ENCODE data around the gene VPS29.
"Not testable (repeated sequence)": the region's sequence is repeated elsewhere in the genome, so short reads cannot be mapped to it uniquely, and the experiment has no call there.

VPS29 gene

DNA sequence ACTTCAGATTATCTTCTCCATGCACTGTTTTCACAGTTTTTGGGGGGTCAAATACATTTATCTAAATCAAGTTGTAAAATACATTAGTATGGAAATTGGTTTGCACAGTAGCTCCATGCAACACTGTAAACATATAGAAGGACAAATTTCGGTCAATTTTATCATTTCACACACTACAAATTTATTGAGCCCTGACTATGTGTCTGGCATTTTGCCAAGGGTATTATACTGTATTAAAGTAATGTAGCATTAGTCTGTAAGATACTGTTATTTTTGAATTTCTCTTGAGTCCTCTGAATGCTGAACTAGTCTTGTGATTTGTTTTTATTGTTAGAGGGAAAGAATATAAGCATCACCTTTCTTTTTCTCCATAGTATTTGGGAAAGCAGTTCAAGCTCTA, 1.5 kb upstream of the VPS29 start:
- peak overlapping the region; percentile 71 for H3K27ac Mint-ChIP-seq
- no peak for DNase-seq (ENCODE audit: low spot score)
- H3K9me3 Mint-ChIP-seq: peaks cover 7% of the 10 kb centered on the region
- H3K27me3 Mint-ChIP-seq (ENCODE audit: low read depth): peaks cover 4% of the 10 kb centered on the region
- peaks cover 23% of the 10 kb centered on the region for H3K4me1 Mint-ChIP-seq (ENCODE audit: low read depth)
- peaks cover 27% of the 10 kb centered on the region for H3K36me3 Mint-ChIP-seq (ENCODE audit: low read depth)
- no peak overlapping the region for H3K4me3 Mint-ChIP-seq

GRCh38 chr12:110501399-110501751, 536 bp downstream of the VPS29 start:
- Mint-ChIP-seq H3K27ac (peak overlapping the region; percentile 98), H3K4me3 (peak overlapping the region; percentile 97), H3K4me1 (ENCODE audit: low read depth) (peaks cover 27% of the 10 kb centered on the region), H3K27me3 (ENCODE audit: low read depth) (peaks cover 4% of the 10 kb centered on the region), H3K9me3 (peaks cover 7% of the 10 kb centered on the region), H3K36me3 (ENCODE audit: low read depth) (peaks cover 35% of the 10 kb centered on the region)
- no peak for DNase-seq (ENCODE audit: low spot score)

DNA sequence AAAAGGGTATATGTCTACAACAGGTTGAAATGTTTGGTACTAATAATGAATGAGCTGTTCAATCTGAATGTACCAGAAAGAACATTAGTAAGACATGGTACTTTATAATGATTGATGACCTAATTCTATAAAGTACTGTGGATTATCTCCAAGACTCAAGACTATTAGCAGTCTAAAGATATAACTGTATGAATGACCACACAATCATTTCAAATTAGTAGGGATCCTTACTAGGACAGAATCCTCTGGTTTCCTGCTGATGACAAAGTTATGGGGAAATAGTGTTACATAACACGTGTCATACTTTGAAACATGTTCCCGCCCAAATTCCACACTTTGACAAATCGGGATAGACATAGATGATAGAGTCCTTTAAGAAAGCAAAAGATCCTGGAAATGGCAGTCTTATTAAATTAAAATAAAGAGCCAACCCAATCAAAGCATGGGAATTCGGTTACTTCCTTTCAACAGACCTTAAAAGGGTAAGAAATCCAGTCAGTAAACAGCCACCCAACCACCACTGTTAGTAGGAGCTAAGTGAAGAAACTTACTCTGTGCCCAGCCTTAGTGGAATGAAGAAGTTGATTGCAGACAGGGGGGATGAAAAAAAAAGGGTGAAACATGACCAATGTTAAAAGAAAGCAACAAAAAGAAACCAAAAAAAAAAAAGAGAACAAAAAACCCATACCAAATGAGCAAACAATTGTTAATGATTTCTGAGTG, 2.8 kb downstream of the VPS29 start:
- Mint-ChIP-seq H3K9me3 (peaks cover 7% of the 10 kb centered on the region), H3K4me1 (ENCODE audit: low read depth) (peaks cover 31% of the 10 kb centered on the region), H3K27me3 (ENCODE audit: low read depth) (peaks cover 4% of the 10 kb centered on the region), H3K27ac (peak overlapping the region; percentile 65), H3K36me3 (ENCODE audit: low read depth) (peaks cover 47% of the 10 kb centered on the region), H3K4me3 (peak overlapping the region; percentile 66)
- DNase-seq (ENCODE audit: low spot score): no peak

DNA sequence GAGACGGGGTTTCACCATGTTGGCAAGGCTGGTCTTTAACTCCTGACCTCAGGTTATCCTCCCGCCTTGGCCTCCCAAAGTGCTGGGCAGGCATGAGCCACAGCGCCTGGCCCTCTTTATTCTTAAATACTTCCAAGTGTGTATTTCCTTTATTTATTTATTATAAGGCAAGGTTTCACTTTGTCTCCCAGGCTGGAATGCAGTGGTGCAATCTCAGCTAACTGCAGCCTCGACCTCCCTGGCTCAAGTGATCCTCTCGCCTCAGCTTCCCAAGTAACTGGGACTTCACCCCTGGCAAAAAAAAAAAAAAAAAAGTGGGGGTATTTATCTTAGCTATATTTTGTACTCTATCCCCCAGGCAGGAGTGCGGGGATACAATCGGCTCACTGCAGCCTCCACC, 26.5 kb downstream of the VPS29 start:
- H3K27me3 Mint-ChIP-seq (ENCODE audit: low read depth): no peaks in the 10 kb centered on the region

GRCh38 chr12:110468214-110469048, 33.5 kb downstream of the VPS29 start, which contains the start of the genes FAM216A and GPN3:
TSS of gene FAM216A (plus strand) at chr12:110468845. CDS start at chr12:110468876, 31 bp downstream.
TSS of gene GPN3 (minus strand) at chr12:110468257. CDS start at chr12:110468203, 54 bp downstream.
- DNase-seq (ENCODE audit: low spot score): peak; percentile 97
- peak within 1 kb of the TSS; percentile 97 for H3K27ac Mint-ChIP-seq

More for the DNA sequence above, 26.5 kb downstream of the VPS29 start:
- Mint-ChIP-seq H3K36me3 (ENCODE audit: low read depth) (peaks cover 18% of the 10 kb centered on the region), H3K9me3 (no peaks in the 10 kb centered on the region), H3K4me1 (ENCODE audit: low read depth) (peaks cover 8% of the 10 kb centered on the region), H3K27ac (no peak overlapping the region), H3K4me3 (no peak overlapping the region)
- no peak for DNase-seq (ENCODE audit: low spot score)

GRCh38 chr12:110467847-110468213, 34.1 kb downstream of the VPS29 start:
- Mint-ChIP-seq H3K27ac (peak overlapping the region; percentile 97), H3K9me3 (no peaks in the 10 kb centered on the region), H3K27me3 (ENCODE audit: low read depth) (no peaks in the 10 kb centered on the region), H3K4me1 (ENCODE audit: low read depth) (peaks cover 22% of the 10 kb centered on the region), H3K4me3 (peak overlapping the region; percentile 99), H3K36me3 (ENCODE audit: low read depth) (peaks cover 22% of the 10 kb centered on the region)
- no peak for DNase-seq (ENCODE audit: low spot score)

More at GRCh38 chr12:110468214-110469048, 33.5 kb downstream of the VPS29 start, which contains the start of the genes FAM216A and GPN3:
- no peaks in the 10 kb centered on the region for H3K9me3 Mint-ChIP-seq
- H3K4me3 Mint-ChIP-seq: peak within 1 kb of the TSS; percentile 99
- H3K36me3 Mint-ChIP-seq (ENCODE audit: low read depth): peaks cover 23% of the 10 kb centered on the region
- peaks cover 23% of the 10 kb centered on the region for H3K4me1 Mint-ChIP-seq (ENCODE audit: low read depth)
- no peaks in the 10 kb centered on the region for H3K27me3 Mint-ChIP-seq (ENCODE audit: low read depth)

DNA sequence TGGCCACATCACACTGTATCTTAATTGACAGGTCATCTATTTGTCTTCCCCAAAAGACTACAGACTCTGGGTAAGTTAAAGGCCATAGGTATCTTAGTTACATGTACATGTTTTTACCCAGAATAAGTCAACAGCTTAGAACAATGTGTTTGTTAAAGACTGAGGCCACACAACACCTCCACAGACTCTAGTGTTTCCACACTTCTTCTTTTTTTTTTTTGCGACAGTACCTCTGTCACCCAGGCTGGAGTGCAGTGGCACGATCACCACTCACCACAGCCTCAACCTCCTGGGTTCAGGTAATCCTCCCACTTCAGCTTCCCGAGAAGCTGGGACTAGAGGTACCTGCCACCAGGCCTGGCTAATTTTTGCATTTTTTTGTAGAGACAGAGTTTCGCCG, 35.1 kb downstream of the VPS29 start:
- Mint-ChIP-seq H3K4me3 (peak overlapping the region; percentile 99), H3K4me1 (ENCODE audit: low read depth) (peaks cover 22% of the 10 kb centered on the region), H3K27me3 (ENCODE audit: low read depth) (no peaks in the 10 kb centered on the region), H3K36me3 (ENCODE audit: low read depth) (peaks cover 26% of the 10 kb centered on the region), H3K27ac (no peak overlapping the region), H3K9me3 (no peaks in the 10 kb centered on the region)
- DNase-seq (ENCODE audit: low spot score): no peak

- Mint-ChIP-seq H3K36me3 (ENCODE audit: low read depth) (peaks cover 24% of the 10 kb centered on the region), H3K4me1 (ENCODE audit: low read depth) (peaks cover 20% of the 10 kb centered on the region)
- not testable (repeated sequence) for H3K9me3 Mint-ChIP-seq; H3K4me3 Mint-ChIP-seq; DNase-seq (ENCODE audit: low spot score); H3K27me3 Mint-ChIP-seq (ENCODE audit: low read depth); H3K27ac Mint-ChIP-seq
Measured at GRCh38 chr12:110465765-110466164, 36.1 kb downstream of the VPS29 start.

DNA sequence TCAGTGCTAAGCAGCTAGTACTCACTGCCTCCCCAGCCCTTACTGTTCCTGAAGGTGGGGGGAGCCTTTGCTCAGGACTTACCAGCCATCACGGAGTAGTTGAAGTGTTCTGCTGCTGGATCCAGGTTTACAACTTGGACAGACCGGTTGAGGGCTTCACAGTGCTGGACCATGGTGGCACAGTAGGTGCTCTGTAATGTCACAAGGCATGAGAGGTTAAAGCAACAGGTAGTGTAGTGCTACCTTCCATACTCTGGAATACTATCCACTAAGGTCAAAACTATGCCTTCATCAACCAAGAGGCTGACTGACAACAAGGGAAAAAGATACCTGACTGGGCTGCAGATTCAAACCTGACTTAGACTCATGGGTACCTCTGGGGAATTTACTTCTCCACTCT, 36.9 kb downstream of the VPS29 start:
- no peaks in the 10 kb centered on the region for H3K27me3 Mint-ChIP-seq (ENCODE audit: low read depth)
- H3K27ac Mint-ChIP-seq: no peak overlapping the region
- DNase-seq (ENCODE audit: low spot score): no peak
- peaks cover 21% of the 10 kb centered on the region for H3K36me3 Mint-ChIP-seq (ENCODE audit: low read depth)
- H3K4me1 Mint-ChIP-seq (ENCODE audit: low read depth): peaks cover 20% of the 10 kb centered on the region
- no peak overlapping the region for H3K4me3 Mint-ChIP-seq
- no peaks in the 10 kb centered on the region for H3K9me3 Mint-ChIP-seq

GRCh38 chr12:110461189-110461588, 40.7 kb downstream of the VPS29 start:
- not testable (repeated sequence) for H3K27ac Mint-ChIP-seq; H3K27me3 Mint-ChIP-seq (ENCODE audit: low read depth); H3K9me3 Mint-ChIP-seq; H3K4me3 Mint-ChIP-seq; H3K4me1 Mint-ChIP-seq (ENCODE audit: low read depth); DNase-seq (ENCODE audit: low spot score)
- H3K36me3 Mint-ChIP-seq (ENCODE audit: low read depth): peaks cover 28% of the 10 kb centered on the region

DNA sequence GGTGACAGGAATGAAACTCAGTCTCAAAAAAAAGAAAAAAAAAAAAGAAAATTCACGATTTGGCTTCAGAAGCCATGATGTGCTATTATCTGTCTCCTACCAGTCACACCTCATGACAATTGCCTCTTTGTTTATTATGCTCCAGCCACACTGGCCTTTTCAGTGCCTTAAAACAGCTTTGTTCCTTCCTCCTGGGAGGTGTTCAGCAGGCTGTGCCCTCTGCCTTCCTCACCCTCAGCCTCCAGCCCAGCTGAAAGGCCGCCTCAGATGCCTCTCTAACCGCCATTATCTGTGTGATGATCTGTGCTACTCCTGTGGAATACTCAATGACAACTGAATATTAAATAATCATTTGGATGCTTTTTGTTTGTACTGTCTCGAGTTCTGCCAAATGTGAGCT, 43.2 kb downstream of the VPS29 start:
- Mint-ChIP-seq H3K36me3 (ENCODE audit: low read depth) (peaks cover 33% of the 10 kb centered on the region), H3K4me1 (ENCODE audit: low read depth) (peaks cover 9% of the 10 kb centered on the region), H3K27me3 (ENCODE audit: low read depth) (no peaks in the 10 kb centered on the region), H3K27ac (no peak overlapping the region), H3K9me3 (no peaks in the 10 kb centered on the region), H3K4me3 (no peak overlapping the region)
- DNase-seq (ENCODE audit: low spot score): no peak

DNA sequence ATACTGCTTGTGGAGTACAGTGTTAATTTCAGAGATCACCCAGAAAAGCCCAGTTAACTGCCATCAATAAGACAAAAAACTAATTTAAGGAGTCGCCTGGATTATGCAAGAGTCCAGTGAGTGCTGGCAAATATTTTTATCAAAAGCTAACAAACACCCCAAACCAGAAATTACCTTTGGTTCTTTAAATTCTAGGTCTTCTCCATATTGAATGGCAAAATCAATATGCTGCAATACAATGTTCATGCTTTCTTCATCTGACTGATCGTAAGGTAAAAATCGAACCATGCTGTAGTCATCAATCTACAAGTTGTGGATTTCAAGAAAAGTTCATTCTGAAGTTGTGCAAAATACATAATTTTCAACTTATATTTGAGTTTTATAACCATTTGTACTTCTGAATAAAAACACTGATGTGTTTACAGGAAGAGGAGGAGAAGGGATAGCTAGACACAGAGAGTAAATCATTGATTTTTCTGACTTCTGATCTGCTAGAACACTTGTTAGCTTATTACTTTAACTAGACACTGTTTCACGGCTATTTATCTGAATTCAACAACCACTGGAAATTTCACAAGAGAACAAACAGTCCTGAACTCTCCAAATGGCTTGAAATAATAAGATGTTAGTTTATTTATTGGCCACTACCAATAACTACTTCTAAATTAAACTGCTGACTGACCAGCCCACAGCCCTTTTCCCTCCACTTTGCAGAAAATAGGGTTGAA, 48.2 kb downstream of the VPS29 start:
- peaks cover 39% of the 10 kb centered on the region for H3K36me3 Mint-ChIP-seq (ENCODE audit: low read depth)
- H3K27ac Mint-ChIP-seq: no peak overlapping the region
- peaks cover 18% of the 10 kb centered on the region for H3K4me1 Mint-ChIP-seq (ENCODE audit: low read depth)
- no peak for DNase-seq (ENCODE audit: low spot score)
- H3K4me3 Mint-ChIP-seq: no peak overlapping the region
- H3K9me3 Mint-ChIP-seq: no peaks in the 10 kb centered on the region
- H3K27me3 Mint-ChIP-seq (ENCODE audit: low read depth): no peaks in the 10 kb centered on the region

- Mint-ChIP-seq H3K36me3 (ENCODE audit: low read depth) (peaks cover 46% of the 10 kb centered on the region), H3K9me3 (no peaks in the 10 kb centered on the region), H3K4me3 (peak overlapping the region; percentile 99), H3K27ac (peak overlapping the region; percentile 99), H3K27me3 (ENCODE audit: low read depth) (no peaks in the 10 kb centered on the region), H3K4me1 (ENCODE audit: low read depth) (peaks cover 21% of the 10 kb centered on the region)
- DNase-seq (ENCODE audit: low spot score): no peak
Measured at GRCh38 chr12:110451263-110451662, 50.6 kb downstream of the VPS29 start.
